HT1080 (cell line): ENCODE data around the gene IQSEC2. TPM values are rescaled to one million over a fixed set of nuclear protein-coding genes. Genes with fewer than 3 reads are reported as not detected.

ENCODE experiments used
- DNase-seq: peaks from one replicate; pipeline ENCODE4 v3.0.0-alpha.2; 2015; ENCODE audit warnings: low read depth
- total RNA-seq: library from RNA; depleted of rRNA; stranded (reverse); fragments of >200 nt; shearing (Covaris generic); gene quantifications from 2 replicates; pipeline ENCODE4 v1.2.3, GENCODE V29; 2014

IQSEC2 gene
- total RNA-seq, 1 experiment from 2014 or later: 9.8 TPM

DNA sequence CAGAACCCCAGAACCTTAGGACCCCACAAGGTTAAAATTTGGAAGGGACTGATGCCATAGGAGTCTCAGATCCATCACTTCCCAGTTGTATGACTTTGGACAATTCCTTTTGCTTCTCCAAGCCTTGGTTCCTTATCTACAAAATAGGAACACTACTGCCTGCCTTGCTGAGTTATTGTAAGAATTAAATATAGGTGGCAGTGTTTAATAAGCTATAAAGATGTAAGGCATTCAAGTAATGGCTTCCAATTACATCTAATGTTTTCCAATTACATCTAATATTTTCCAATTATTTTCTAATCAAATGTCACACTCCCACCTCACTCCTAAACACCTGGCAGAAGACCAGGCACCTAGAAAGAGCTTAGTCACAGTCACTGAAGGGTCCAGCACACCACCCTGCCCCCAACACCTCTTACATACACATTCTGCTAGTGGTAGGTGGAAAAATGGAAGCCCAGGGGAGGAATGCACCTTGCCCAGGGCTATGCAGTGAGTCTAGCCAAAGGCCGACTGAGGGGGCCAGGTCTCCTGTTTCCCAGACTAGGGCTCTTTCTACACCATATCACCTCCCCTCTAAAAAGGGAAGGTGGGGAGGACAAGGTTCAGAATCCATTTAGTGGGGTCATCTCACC is 31.9 kb downstream of the IQSEC2 start:
- DNase-seq: no peak

DNA sequence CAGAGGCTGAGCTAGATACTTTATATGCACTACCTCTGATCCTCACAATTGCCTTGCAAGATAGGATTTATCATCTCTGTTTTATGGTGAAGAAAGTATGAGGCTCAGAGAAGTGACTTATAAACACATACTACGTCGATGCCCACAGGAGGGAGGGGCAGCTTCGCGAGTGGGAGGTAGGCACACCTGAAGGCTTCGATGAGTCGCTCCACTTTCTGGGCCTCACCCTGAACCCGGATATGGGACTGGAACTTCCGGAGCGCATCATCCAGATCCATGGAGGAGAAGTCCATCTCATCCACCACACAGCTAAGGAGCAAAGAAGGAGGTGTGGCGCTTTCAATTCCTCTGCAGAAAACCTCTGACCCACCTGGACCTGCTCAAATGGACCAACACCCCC is 33.5 kb downstream of the IQSEC2 start:
- DNase-seq: no peak

DNA sequence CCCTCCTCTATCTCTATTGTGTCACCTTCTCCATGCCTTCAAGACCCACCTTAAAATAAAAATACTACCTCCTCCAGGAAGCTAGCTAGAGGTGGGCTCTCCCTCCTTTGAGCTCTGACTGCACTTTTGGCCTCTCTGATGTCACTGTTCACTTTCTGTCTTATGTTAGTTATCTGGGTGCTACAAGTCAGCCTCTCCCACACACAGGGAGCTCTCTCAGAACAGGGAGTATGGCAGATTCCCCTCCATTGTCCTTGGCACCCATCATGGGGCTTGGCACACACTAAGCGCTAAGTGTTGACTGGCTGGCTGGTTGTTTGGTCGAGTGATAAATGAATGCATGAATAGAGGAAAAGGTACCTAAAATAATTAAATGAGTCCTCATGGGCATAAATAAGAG is 35.2 kb downstream of the IQSEC2 start:
- DNase-seq: no peak

DNA sequence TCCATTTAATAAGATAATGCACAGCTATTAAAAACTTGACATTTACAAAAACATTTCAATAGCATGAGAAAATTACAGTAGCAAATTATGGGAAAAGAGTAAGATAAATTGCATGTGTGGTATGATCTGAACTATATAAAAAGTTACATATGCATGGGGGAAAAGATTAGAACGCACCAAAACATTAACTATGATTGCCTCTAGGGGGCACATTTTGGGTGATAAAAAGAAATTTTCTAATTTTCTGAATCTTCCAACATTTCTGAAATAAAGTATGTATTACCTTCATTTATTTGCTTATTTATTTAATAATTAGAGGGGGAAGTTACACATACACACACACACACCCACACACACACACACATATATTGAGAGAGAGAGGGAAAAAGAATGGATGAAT is 36.8 kb downstream of the IQSEC2 start:
- no peak for DNase-seq

DNA sequence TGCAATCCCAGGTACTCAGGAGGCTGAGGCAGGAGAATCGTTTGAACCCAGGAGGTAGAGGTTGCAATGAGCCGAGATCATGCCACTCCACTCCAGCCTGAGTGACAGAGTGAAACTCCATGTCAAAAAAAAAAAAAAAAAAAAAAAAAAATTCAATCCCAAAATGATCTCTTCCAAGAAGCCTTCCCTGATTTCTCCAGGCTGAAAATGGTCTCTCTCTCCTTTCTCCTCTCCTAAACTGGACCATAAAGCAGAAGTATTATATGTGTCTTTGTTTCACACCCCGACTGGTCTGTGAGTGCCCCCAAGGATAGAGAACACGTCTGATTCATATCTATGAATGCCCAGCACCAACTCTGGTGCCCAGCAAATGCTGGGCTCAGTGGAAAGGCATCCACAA is 39.1 kb downstream of the IQSEC2 start:
- no peak for DNase-seq

DNA sequence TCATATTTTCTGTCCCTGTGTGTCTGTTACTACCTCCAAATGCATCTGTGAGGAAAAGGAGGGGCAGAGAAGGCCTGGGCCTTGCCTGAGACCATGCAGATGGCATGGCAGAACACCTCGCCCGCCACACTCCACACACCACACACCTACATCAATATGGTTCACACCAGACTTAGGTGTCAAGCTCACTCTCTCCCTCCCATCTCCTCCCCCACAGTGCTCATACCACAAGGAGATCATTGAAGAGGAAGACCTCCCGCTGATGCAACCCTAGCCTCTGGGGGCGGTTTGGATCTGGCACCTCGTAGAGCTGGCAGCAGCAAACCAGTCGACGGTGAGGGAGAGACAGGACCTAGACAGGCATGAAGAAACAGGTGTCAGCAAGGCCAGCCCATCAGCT is 39.8 kb downstream of the IQSEC2 start:
- no peak for DNase-seq

DNA sequence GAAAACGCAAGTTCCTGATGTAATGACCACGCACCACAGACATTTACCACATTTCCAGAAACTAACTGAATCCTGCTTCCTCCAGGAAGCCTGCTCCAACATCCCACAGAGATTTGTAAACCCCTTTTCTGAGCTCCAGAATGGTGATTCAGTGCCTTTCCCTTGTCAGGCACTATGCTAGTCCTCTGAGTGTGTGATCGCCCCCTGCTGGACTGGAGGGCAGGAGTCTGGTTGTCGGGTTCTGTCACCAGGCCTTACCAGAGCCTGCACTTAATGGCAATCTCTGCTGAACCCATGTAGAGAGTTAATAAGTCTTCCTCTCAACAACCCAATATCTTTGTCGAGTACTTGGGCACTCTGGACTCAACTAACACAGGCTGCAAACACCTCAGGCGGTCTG is 41.9 kb downstream of the IQSEC2 start:
- peak; percentile 20 for DNase-seq

DNA sequence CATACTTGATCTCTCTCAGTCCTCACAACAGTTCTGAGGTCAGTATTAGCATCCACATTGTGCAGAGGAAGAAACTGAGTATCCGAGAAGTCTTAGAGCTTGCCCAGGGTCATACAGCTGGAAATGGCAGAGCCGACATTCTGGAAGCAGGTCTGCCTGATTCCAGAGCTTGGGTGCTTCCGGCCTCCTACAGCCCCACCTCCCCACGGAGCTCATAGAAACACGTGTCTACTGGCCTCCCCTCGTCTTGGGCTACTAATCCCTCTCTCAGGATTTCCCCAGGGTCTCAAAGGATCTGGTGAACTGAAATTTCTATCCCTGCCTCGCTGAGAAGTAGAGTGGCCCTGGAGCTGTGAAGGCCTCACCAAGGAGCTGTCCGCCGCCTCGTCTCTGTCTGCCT is 44.3 kb downstream of the IQSEC2 start:
- no peak for DNase-seq

DNA sequence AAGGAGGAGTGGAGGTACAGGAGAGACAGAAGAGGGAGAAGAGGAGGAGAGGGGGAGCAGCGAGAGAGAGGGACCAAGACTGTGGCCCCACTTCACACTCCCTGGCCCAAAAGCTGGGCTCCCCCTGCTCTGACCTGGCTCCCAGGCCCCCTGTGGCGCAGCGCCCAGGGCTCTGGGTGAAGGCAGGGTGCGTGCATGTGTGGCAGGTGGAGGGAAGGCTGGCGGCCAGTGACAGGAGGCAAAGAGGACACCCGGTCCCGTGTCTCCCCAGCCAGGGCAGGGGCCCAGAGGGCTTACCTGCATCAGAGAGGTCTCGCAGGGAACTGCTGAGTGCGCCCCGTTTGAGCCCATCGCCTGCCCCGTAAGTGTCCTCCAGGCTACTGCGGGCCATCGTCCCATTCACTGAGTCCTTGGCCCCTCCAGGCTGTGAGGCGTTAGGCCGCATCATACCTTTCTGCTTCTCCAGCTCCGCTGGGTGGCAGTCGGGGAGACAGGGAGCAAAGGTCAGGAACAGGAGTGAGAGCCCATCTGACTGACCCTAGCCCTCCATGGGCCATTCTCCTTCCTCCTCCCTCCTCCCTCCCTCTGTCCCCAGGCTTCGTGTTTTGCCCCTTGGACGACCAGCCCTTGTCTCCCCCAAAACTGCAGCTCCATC is 45.2 kb downstream of the IQSEC2 start:
- DNase-seq: no peak

DNA sequence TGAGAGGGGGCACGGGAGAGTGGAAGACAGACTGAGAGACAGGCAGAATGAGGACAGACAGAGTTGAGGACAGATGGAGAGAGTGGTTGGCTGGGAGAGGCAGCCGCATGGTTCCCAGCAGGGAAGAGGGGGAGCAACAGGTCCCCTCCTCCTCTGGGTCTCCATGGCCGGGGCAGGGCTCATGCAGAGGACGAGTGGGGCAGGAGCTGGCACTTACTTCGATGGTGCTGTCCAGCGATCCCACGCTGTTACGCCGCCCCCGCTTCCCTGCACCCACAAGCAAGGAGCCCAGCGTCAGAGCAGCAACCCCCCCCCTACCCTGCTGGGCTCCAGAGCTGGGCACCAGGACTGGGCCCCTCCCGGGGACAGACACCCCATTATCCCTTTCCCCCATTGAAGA is 45.8 kb downstream of the IQSEC2 start:
- no peak for DNase-seq

DNA sequence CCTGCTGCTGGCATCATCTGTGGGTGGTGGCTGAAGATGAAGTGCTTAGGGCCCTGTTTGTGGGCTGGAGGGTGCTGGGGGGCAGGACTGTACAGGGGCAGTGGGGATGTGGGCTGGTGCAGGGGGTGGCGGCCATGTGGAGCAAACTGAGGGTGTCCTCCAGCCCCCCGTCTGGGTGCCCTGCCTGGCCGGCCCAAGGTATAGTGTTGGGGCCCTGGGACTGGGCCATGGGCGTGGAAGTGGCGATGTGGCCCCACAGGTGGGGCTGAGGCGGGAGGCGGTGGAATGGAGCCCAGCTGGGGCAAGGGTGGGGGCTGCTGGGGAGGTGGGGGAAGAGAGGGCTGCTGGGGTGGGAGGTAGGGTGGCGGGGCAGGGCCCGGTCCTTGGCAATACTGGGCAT is 46.9 kb downstream of the IQSEC2 start:
- DNase-seq: no peak

DNA sequence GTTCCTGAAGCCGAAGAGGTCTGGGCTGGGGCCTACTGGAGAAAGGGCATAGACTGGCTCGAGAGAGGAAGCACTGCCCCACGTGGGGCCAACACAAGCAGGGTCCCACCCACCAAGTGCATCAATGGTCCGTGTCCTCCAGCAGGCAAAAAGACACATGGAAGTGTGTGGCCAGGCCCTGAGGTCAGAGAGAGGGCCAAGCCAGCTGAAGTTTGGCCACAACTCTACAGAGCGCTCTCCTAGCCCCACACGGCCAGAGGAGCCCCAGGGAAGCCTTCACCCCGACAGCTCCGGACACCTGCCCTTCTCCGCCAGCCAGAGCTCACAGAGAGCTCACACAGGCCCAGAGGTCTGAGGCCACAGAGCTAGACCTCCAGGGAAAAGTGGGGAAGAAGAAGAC is 47.8 kb downstream of the IQSEC2 start:
- DNase-seq: no peak

DNA sequence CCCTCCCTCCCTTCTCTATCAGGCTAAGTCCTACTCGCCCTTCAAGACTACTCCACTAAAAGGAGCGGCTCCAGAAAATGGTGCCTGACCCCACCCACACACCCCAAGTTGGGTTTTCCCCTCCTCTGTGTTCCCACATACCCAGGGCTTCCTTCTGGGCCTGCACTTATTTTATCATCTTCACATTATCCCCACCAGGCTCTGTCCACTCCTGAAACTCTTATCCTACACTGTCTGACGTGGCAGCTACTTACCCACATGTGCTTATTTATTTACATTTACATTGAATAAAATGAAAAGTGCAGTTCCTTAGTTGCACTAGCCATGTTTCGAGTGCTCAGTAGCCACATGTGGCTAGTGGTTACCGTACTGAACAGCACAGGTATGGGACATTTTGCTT is 51.3 kb downstream of the IQSEC2 start:
- no peak for DNase-seq

DNA sequence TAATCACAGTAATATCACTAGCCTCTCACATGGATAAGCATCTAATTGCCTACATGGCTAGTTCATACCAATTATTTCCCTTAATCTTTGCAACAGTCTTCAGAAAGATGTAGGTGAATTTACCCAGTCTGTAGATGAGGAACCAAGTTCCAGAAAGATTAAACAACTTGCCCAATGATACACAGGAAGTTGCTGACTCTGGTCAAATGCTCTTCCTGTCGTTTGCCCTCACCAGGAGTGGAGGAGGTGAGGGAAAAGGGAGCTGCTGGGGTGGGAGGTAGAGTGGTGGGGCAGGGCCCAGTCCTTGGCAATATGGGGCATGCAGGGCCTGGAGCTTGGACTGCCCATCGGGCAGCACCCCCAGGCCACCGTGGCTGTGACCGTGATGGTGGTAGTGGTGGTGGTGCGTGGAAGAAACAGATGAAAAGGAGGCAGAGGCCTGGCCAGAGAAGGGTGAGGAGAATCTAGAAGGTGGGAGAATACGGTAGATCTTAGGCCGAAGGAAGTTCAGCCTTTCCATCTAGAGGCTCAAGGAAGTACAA is 54.1 kb downstream of the IQSEC2 start:
- DNase-seq: no peak

DNA sequence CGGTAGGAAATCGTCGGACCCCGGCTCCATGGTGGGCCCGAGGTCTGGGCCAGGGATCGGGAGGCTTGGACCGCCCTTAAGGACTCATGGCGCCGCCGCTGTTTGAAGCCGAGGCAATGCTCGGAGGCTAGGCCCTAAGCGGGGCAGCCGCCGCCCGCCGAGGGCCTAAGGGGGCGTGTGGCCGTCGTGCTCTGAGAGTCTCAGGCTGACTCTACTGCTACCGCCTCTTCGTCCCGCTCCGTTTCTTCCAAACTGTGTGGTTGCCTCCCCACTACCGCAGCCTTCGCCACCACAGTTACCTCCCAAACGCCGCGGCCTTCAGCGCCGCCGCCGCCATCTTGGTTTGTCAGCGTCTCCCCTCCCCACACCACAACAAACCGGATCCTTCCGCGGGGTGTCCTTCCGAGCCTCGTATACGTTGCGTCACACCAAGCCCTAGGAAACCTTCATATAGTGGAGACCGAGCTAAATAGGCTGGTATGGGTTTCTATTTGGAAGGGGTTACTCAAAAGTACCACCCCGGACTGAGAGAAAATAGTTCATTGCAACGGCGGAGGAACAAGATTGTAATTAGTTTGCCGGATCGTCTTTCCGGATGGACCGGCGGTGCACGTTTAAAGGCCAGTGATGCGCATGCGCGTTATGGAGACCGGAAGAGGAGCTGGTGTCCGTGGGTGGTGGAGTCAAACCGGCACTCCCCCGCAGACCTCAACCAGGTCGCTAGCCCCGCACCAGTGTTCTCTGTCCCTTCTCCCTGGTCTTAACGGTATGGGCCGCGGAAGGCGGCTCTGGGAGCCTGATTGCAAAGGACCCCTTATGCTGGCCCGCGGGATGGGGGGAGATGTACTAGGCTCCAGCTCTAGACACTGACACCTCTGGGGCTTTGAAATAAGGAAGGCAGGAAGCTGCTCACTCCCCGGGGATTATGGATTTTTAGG is 56.3 kb downstream of the IQSEC2 start, which contains the start of gene KDM5C:
TSS of gene KDM5C (minus strand) at position 348 of the 938 bp plus-strand sequence. CDS start at position 30, 318 bp downstream.
- peak; percentile 74 for DNase-seq

DNA sequence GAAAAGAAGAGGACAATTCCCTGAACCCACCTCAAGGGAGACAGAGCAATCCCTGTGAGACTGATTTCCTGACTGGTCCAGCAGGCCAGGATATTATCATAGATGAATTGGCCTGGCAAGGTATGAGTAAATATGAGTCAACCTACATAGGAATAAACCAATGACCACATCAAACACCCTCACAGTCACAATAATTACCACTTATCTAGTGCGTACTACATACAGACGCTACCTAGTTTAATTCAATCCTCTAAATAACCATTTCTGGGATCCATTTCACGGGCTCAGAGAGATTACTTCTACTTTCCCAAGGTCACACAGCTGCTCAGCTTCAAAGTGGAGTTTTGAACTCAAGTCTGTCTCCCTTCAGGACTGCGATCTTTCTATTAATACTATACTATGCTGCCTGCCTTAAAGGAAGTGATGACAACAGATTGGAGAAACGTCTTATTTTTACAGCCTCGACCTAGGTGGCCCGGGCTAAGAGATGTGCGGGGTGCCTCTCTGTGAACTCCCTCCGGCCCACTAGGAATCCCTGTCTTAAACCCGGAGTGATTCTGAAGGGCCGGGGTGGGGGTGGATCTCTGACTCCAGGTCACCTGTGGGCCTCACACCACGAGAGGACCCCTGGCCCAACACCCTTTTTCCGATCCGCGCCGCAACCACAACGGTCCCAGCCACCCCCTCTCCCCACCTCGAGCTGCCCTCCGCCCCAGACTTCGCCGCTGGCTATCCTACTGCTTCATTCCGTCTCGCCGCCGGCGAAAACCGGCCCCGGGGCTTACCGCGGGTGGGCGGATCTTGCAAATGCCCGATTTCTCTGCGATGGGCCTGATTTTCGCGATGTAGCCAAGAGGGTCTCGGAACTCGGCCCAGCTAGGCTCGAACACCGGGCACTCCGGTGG is 57.2 kb downstream of the IQSEC2 start:
- peak; percentile 79 for DNase-seq

DNA sequence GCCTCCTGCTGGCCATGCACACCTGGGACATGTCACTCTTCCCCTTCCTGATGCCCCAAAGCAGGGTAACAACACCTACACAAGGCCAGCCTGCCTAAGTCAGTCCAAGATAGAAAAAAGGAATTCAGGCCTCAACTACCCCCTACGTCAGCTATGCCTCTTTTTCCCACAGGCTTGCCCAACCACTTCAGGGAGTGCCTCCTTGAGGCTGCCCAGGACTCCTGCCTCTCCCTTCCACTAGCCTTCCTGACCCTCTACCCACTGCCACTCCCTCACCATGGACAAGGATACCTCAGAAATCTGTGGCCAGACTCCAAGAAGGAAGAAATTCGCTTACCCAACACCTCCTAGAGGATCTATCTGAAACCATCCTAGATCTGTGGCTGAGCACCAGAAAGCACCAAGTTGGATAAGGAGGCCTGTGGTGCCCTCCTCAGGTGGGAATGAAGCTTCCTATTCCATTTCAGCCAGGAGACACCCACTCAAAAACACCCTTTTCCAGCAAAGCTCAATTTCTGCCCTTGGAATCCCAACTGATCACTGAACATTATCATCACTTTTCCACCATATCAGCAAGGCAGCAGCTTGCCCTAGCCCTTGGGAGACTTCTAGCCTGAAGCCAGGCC is 58.2 kb downstream of the IQSEC2 start:
- no peak for DNase-seq
